ENCODE data around the gene TBC1D17. TPM values are rescaled to one million over a fixed set of nuclear protein-coding genes. Genes with fewer than 3 reads are reported as not detected.
A peak's percentile ranks its signal among the peaks of the same experiment; 100 is the strongest.

The TBC1D17 gene
- total and polyA plus RNA-seq, 2 of the 13 experiments (the other 11 are each of a cell fraction or from before 2014, with no cell fraction given), result 9.7 to 16.9 TPM

DNA sequence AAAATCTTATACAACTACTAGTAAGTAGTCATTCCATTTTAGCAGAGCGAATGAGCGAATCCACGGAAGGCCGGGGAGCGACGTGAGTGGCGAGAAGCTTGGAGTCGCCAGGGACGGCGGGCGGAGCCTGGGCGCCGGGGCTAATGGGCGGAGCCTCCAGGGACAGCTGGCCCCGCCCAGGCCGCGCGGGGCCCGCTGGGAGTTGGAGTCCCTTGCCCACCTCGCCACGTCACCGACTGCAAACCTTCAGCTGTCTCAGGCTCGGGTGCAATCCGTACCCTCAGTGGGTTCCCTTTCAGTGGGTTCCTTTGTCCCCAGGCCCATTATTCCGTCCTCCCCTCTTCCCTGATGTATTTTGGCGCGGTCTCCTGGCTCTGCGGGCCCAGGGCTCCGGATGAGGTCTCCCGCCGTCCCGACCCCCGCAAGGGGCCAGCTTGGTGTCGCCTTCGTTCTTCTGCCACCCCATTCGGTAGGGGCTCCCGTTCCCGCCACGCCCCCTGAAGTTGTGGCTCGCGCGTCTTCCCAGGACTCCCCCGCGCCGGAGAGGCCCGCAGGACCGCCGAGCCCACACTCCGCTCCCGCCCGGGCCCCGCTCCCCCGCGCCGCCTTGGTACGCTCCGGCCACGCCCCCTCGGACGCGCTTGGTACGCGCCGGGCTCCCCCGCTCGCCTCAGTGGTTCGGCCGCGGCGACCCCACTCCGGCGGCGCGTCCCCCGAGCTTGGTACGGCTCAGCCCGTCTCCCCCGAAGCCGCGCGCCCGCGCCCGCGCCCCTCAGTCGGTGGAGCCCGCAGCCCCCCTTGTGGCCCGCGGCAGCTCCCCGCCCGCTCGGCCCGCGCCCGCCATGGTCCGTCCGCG, 26.8 kb upstream of the TBC1D17 start, which contains the start of gene PTOV1 (continued):
- TF ChIP-seq ZNF318 (CRISPR knock-in tag; IDR thresholded peaks at IDR 0.05) (no peak), AGO2 (optimal IDR thresholded peaks at IDR 0.05; ENCODE audit: low read depth, low read length) (peak; percentile 75), MIER3 (CRISPR knock-in tag; IDR thresholded peaks at IDR 0.05; ENCODE audit: borderline replicate concordance) (0 out of 2 replicates have a peak, but pooled peaks have one; percentile 18), ZNF136 (CRISPR knock-in tag; IDR thresholded peaks at IDR 0.05; ENCODE audit: low read depth) (no peak), FOXK1 (CRISPR knock-in tag; IDR thresholded peaks at IDR 0.05; ENCODE audit: borderline replicate concordance, low read depth) (no peak), XBP1 (CRISPR knock-in tag; IDR thresholded peaks at IDR 0.05) (0 out of 2 replicates have a peak, but pooled peaks have one; percentile 48), ZKSCAN5 (CRISPR knock-in tag; IDR thresholded peaks at IDR 0.05) (no peak)
- TF ChIP-seq, protein P1, sequence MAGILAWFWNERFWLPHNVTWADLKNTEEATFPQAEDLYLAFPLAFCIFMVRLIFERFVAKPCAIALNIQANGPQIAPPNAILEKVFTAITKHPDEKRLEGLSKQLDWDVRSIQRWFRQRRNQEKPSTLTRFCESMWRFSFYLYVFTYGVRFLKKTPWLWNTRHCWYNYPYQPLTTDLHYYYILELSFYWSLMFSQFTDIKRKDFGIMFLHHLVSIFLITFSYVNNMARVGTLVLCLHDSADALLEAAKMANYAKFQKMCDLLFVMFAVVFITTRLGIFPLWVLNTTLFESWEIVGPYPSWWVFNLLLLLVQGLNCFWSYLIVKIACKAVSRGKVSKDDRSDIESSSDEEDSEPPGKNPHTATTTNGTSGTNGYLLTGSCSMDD (CRISPR knock-in tag; IDR thresholded peaks at IDR 0.05), result no peak
- TF ChIP-seq, protein P2, sequence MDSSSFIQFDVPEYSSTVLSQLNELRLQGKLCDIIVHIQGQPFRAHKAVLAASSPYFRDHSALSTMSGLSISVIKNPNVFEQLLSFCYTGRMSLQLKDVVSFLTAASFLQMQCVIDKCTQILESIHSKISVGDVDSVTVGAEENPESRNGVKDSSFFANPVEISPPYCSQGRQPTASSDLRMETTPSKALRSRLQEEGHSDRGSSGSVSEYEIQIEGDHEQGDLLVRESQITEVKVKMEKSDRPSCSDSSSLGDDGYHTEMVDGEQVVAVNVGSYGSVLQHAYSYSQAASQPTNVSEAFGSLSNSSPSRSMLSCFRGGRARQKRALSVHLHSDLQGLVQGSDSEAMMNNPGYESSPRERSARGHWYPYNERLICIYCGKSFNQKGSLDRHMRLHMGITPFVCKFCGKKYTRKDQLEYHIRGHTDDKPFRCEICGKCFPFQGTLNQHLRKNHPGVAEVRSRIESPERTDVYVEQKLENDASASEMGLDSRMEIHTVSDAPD (CRISPR knock-in tag; IDR thresholded peaks at IDR 0.05), result no peak
- TF ChIP-seq, protein P3, sequence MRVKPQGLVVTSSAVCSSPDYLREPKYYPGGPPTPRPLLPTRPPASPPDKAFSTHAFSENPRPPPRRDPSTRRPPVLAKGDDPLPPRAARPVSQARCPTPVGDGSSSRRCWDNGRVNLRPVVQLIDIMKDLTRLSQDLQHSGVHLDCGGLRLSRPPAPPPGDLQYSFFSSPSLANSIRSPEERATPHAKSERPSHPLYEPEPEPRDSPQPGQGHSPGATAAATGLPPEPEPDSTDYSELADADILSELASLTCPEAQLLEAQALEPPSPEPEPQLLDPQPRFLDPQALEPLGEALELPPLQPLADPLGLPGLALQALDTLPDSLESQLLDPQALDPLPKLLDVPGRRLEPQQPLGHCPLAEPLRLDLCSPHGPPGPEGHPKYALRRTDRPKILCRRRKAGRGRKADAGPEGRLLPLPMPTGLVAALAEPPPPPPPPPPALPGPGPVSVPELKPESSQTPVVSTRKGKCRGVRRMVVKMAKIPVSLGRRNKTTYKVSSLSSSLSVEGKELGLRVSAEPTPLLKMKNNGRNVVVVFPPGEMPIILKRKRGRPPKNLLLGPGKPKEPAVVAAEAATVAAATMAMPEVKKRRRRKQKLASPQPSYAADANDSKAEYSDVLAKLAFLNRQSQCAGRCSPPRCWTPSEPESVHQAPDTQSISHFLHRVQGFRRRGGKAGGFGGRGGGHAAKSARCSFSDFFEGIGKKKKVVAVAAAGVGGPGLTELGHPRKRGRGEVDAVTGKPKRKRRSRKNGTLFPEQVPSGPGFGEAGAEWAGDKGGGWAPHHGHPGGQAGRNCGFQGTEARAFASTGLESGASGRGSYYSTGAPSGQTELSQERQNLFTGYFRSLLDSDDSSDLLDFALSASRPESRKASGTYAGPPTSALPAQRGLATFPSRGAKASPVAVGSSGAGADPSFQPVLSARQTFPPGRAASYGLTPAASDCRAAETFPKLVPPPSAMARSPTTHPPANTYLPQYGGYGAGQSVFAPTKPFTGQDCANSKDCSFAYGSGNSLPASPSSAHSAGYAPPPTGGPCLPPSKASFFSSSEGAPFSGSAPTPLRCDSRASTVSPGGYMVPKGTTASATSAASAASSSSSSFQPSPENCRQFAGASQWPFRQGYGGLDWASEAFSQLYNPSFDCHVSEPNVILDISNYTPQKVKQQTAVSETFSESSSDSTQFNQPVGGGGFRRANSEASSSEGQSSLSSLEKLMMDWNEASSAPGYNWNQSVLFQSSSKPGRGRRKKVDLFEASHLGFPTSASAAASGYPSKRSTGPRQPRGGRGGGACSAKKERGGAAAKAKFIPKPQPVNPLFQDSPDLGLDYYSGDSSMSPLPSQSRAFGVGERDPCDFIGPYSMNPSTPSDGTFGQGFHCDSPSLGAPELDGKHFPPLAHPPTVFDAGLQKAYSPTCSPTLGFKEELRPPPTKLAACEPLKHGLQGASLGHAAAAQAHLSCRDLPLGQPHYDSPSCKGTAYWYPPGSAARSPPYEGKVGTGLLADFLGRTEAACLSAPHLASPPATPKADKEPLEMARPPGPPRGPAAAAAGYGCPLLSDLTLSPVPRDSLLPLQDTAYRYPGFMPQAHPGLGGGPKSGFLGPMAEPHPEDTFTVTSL (CRISPR knock-in tag; IDR thresholded peaks at IDR 0.05; ENCODE audit: borderline replicate concordance), result no peak
